Heart right ventricle (tissue), 16 donors: ENCODE data around the gene MAPK6. TPM values are rescaled to one million over a fixed set of nuclear protein-coding genes. Genes with fewer than 3 reads are reported as not detected.

ENCODE experiments used
- ATAC-seq, 8 donors: fragments of 200-7000 bp; cut with Tn5 transposase; one replicate each; pipeline ENCODE4 v1.9.1; 2020; ENCODE audit warnings: mild to moderate bottlenecking in 8 of 8, moderate library complexity in 8 of 8, moderate number of reproducible peaks in 1 of 8
- DNase-seq, 2 donors: peaks; one replicate each; pipeline ENCODE4 v3.0.0-alpha.2; 2020
- H3K27ac ChIP-seq, 10 donors: fragments of 200-600 bp; sonication (generic) in 2 of 10; one replicate each; pipeline versions ENCODE4 v1.5.0 to v1.8.0; 2020 to 2022; ENCODE audit warnings: mild to moderate bottlenecking in 3 of 10
- H3K27me3 ChIP-seq, 7 donors: fragments of 200-600 bp; one replicate each; pipeline ENCODE4 v1.8.0; 2021 to 2022; ENCODE audit warnings: mild to moderate bottlenecking in 2 of 7
- H3K36me3 ChIP-seq, 9 donors: fragments of 200-600 bp; sonication (generic) in 1 of 9; one replicate each; pipeline versions ENCODE4 v1.5.0 to v1.8.0; 2020 to 2022; ENCODE audit warnings: mild to moderate bottlenecking in 2 of 9
- H3K4me1 ChIP-seq, 9 donors: fragments of 200-600 bp; sonication (generic) in 1 of 9; one replicate each; pipeline versions ENCODE4 v1.5.0 to v1.8.0; 2020 to 2022; ENCODE audit warnings: mild to moderate bottlenecking in 4 of 9
- H3K4me3 ChIP-seq, 10 donors: fragments of 200-600 bp; sonication (generic) in 2 of 10; one replicate each; pipeline versions ENCODE4 v1.5.0 to v1.8.0; 2020 to 2022; ENCODE audit warnings: mild to moderate bottlenecking in 7 of 10, moderate library complexity in 2 of 10
- H3K9me3 ChIP-seq, 11 donors: fragments of 200-600 bp in 10 of 11; sonication (generic) in 2 of 11; one replicate each; pipeline versions ENCODE4 v1.5.0 to v1.8.0; 2013 to 2022; ENCODE audit warnings: mild to moderate bottlenecking in 2 of 11, control low read depth in 1 of 11, moderate library complexity in 1 of 11
- CTCF ChIP-seq, 9 donors: fragments of 200-600 bp; sonication (generic) in 2 of 9; IDR thresholded peaks; one replicate each; pipeline versions ENCODE4 v1.5.0 to v1.8.0; 2021 to 2022; ENCODE audit warnings: antibody characterized with exemption in 9 of 9, mild to moderate bottlenecking in 5 of 9, moderate library complexity in 1 of 9
- WGBS, 2 donors: extraction: QIAGEN DNeasy Blood & Tissue Kit; methylation state at CpG; one replicate each; pipeline ENCODE4 v1.1.7; 2013; ENCODE audit warnings: inconsistent platforms in 1 of 2; 5-methylcytosine and 5-hydroxymethylcytosine counted together
- intact Hi-C, 10 donors: fragments of 100-400 bp; cut with DNase I; formaldehyde crosslinking; loops; one replicate each; pipeline versions ENCODE4 v1.11.1 to v1.14.2; 2022
- polyA plus RNA-seq, 2 donors: library from polyadenylated mRNA; stranded (reverse); fragments of 200-250 nt; gene quantifications; one replicate each; pipeline ENCODE4 v1.2.3, GENCODE V29; 2013
- total RNA-seq, 10 donors: library from RNA; stranded (reverse); fragmentation: NEBNext Ultra II Directional in 3 of 10; extraction: Animal tissue kit (Norgen Biotek cat#: 25700) in 3 of 10; gene quantifications; one replicate each; pipeline versions ENCODE4 v1.2.1 to v1.2.4, GENCODE V29; 2021 to 2023
- donor health status: Arrhythmogenic right ventricular cardiomyopathy.
- donor health status: ischemic (EF 13 %, LVEDD 7.1; RV severe dilation, severe dysfunction).
- donor health status: healthy with polysubstance abuse.
- donor health status: DM: no; HTN: yes; CAD: no.
- donor health status: DM: no; HTN: no; CAD: no.
- donor health status: ischemic (EF 25% LVEDD 6.9; RV normal size, moderate dysfunction).
- donor health status: ischemic (EF 25% LVEDD 5.7; RV mildly dilated, moderate dysfunction).
- donor health status: healthy.
- donor health status: DM: yes; HTN: yes; CAD: no.
- donor health status: Ischemic cardiomyopathy.
- donor health status: ischemic (EF 35%, LVEDD 5.7; RV mildly dilated, moderate dysfunction).
- donor health status: nonischemic (EF 11% LVEDD 7.7; RV severe dilation, severe dysfunction).
- donor health status: DM: yes; HTN: yes; CAD: no.
- donor health status: PGD.
- donor health status: ischemic (EF 29% LVEDD 5.4; RV normal size, mild dysfunction).
- donor health status: nonischemic (EF 23%, LVEDD 6.1; RV moderate dilation, normal function).

Gene MAPK6
- total and polyA plus RNA-seq, 12 donors: 4.2 to 21.8 (median 17.9) TPM

GRCh38 chr15:52083603-52084002 is 64.6 kb downstream of the MAPK6 start:
- no peaks in the 10 kb centered on the region for H3K27me3 ChIP-seq
- no peak for TF ChIP-seq CTCF (IDR thresholded peaks at IDR 0.05)
- no peak overlapping the region for H3K27ac ChIP-seq
- no peaks in the 10 kb centered on the region for H3K36me3 ChIP-seq
- H3K4me1 ChIP-seq: peaks cover 0 to 20% (median 0%) of the 10 kb centered on the region in 9 donors
- DNase-seq (no peak), ATAC-seq (no peak)
- intact Hi-C loops: no loop called here
- peaks cover 0 to 18% (median 10%) of the 10 kb centered on the region in 11 donors for H3K9me3 ChIP-seq
- WGBS, 2 donors: 72 to 75% methylated on average over 4 of the region's 4 CpGs
- H3K4me3 ChIP-seq: no peak overlapping the region

- Histone ChIP-seq H3K27me3 (no peaks in the 10 kb centered on the region), H3K9me3 (peaks cover 0 to 27% (median 14%) of the 10 kb centered on the region in 11 donors), H3K4me3 (no peak overlapping the region), H3K27ac (no peak overlapping the region), H3K36me3 (no peaks in the 10 kb centered on the region), H3K4me1 (peaks cover 0 to 17% (median 0%) of the 10 kb centered on the region in 9 donors)
- TF ChIP-seq CTCF (IDR thresholded peaks at IDR 0.05): no peak
- ATAC-seq: no peak
- DNase-seq: no peak
- intact Hi-C loops: no loop called here
Observed at GRCh38 chr15:52085299-52085698, 66.3 kb downstream of the MAPK6 start.

- Histone ChIP-seq H3K27ac (no peak overlapping the region), H3K27me3 (no peaks in the 10 kb centered on the region), H3K9me3 (peaks cover 0 to 35% (median 22%) of the 10 kb centered on the region in 11 donors), H3K4me1 (peaks cover 0 to 17% (median 0%) of the 10 kb centered on the region in 9 donors), H3K4me3 (no peak overlapping the region), H3K36me3 (no peaks in the 10 kb centered on the region)
- intact Hi-C loops: no loop called here
- DNase-seq: no peak
- TF ChIP-seq CTCF (IDR thresholded peaks at IDR 0.05): no peak
- WGBS, 2 donors: 85 to 92% methylated on average over 5 of the region's 5 CpGs
- no peak for ATAC-seq
Observed at GRCh38 chr15:52086011-52086786, 67.2 kb downstream of the MAPK6 start.

- no peak for DNase-seq
- Histone ChIP-seq H3K4me1 (peaks cover 0 to 32% (median 13%) of the 10 kb centered on the region in 9 donors), H3K4me3 (no peak overlapping the region), H3K27ac (no peak overlapping the region), H3K27me3 (no peaks in the 10 kb centered on the region), H3K36me3 (no peaks in the 10 kb centered on the region), H3K9me3 (peaks cover 0 to 35% (median 22%) of the 10 kb centered on the region in 11 donors)
- no peak for ATAC-seq
- TF ChIP-seq CTCF (IDR thresholded peaks at IDR 0.05): no peak
- intact Hi-C loops: no loop called here
Observed at GRCh38 chr15:52090193-52090592, 71.2 kb downstream of the MAPK6 start.
